ENCODE data around the gene SCAMP1. TPM values are rescaled to one million over a fixed set of nuclear protein-coding genes. Genes with fewer than 3 reads are reported as not detected.
"Not testable (repeated sequence)": the region's sequence is repeated elsewhere in the genome, so short reads cannot be mapped to it uniquely, and the experiment has no call there.

SCAMP1 gene
- total RNA-seq, 2 donors from 2014 or later: 7.6 to 17.7 TPM

- H3K9me3 Mint-ChIP-seq: no peaks in the 10 kb centered on the region
- DNase-seq (ENCODE audit: low spot score in 2 of 2) (no peak), ATAC-seq (no peak)
- peaks cover 0 to 22% of the 10 kb centered on the region in 2 donors for H3K36me3 Mint-ChIP-seq
- no peak overlapping the region for H3K27ac Mint-ChIP-seq
Observed at GRCh38 chr5:78354066-78354670, 6.2 kb upstream of the SCAMP1 start.

GRCh38 chr5:78355561-78355960 is 4.9 kb upstream of the SCAMP1 start:
- Mint-ChIP-seq H3K9me3 (no peaks in the 10 kb centered on the region), H3K36me3 (peaks cover 8 to 32% of the 10 kb centered on the region in 2 donors), H3K27ac (no peak overlapping the region)
- ATAC-seq: no peak
- DNase-seq (ENCODE audit: low spot score in 2 of 2): no peak

GRCh38 chr5:78359455-78359830 is 974 bp upstream of the SCAMP1 start:
- not testable (repeated sequence) for H3K9me3 Mint-ChIP-seq; DNase-seq (ENCODE audit: low spot score in 2 of 2); ATAC-seq
- Mint-ChIP-seq H3K27ac (peak overlapping the region; percentile 95 to 99), H3K36me3 (peaks cover 16 to 40% of the 10 kb centered on the region in 2 donors)

- DNase-seq (ENCODE audit: low spot score in 2 of 2) (no peak), ATAC-seq (peak in 1 of 2 donors; percentile 9)
- peaks cover 16 to 42% of the 10 kb centered on the region in 2 donors for H3K36me3 Mint-ChIP-seq
- H3K9me3 Mint-ChIP-seq: no peaks in the 10 kb centered on the region
- peak overlapping the region; percentile 88 to 95 for H3K27ac Mint-ChIP-seq
Observed at GRCh38 chr5:78360674-78360923, 182 bp downstream of the SCAMP1 start.

DNA sequence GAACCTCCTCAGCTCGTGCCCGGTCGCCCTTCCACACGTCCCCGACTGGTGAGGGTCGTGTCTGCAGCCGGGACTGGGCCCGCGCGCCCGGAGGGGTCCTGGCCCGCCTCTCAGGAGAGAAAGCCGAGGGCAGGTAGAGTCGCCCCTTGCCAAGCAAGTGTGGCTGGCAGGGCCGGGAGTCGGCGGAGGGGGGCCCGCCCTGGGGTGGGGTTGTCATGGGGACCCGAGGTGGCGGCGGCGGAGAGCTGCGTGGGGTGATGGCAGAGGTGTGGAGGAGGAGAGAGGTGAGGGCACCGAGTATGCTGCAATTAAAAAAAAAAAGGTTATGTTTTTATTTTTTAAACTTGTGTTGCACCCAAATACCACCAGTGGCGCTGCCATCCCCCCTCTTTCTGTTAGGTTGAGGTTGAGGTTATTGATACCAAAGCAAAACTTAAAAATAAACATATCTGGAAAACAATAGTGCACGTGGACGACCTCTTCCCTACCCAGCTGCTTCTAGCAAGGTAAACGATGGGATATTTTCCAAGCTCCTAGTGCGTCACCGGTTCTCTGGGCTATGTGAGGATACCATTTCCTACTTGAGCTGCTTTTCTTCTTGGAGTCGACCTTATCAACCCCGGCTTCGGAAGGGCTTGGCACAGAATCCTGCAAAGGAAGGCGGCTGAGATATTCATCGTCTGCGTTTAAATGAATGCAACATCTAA is 660 bp downstream of the SCAMP1 start:
- Mint-ChIP-seq H3K27ac (peak overlapping the region; percentile 95 to 96), H3K9me3 (no peaks in the 10 kb centered on the region), H3K36me3 (peaks cover 16 to 46% of the 10 kb centered on the region in 2 donors)
- DNase-seq (ENCODE audit: low spot score in 2 of 2) (peak in 1 of 2 donors; percentile 50), ATAC-seq (peak; percentile 45 to 46)

- no peaks in the 10 kb centered on the region for H3K9me3 Mint-ChIP-seq
- H3K36me3 Mint-ChIP-seq: peaks cover 16 to 51% of the 10 kb centered on the region in 2 donors
- ATAC-seq: no peak
- DNase-seq (ENCODE audit: low spot score in 2 of 2): no peak
- H3K27ac Mint-ChIP-seq: peak overlapping the region; percentile 95 to 96
Observed at GRCh38 chr5:78361631-78361993, 1.2 kb downstream of the SCAMP1 start.

- Mint-ChIP-seq H3K27ac (no peak overlapping the region), H3K36me3 (peaks cover 16 to 53% of the 10 kb centered on the region in 2 donors), H3K9me3 (no peaks in the 10 kb centered on the region)
- no peak for ATAC-seq
- DNase-seq (ENCODE audit: low spot score in 2 of 2): no peak
Observed at GRCh38 chr5:78362220-78362619, 1.8 kb downstream of the SCAMP1 start.

GRCh38 chr5:78364005-78364404 is 3.6 kb downstream of the SCAMP1 start:
- DNase-seq (ENCODE audit: low spot score in 2 of 2) (no peak), ATAC-seq (no peak)
- H3K27ac Mint-ChIP-seq: no peak overlapping the region
- H3K36me3 Mint-ChIP-seq: peaks cover 16 to 38% of the 10 kb centered on the region in 2 donors
- no peaks in the 10 kb centered on the region for H3K9me3 Mint-ChIP-seq

GRCh38 chr5:78367318-78367991 is 7.0 kb downstream of the SCAMP1 start:
- DNase-seq (ENCODE audit: low spot score in 2 of 2): no peak
- ATAC-seq: peak in 1 of 2 donors; percentile 88
- no peaks in the 10 kb centered on the region for H3K9me3 Mint-ChIP-seq
- H3K36me3 Mint-ChIP-seq: peaks cover 0 to 19% of the 10 kb centered on the region in 2 donors
- no peak overlapping the region for H3K27ac Mint-ChIP-seq

DNA sequence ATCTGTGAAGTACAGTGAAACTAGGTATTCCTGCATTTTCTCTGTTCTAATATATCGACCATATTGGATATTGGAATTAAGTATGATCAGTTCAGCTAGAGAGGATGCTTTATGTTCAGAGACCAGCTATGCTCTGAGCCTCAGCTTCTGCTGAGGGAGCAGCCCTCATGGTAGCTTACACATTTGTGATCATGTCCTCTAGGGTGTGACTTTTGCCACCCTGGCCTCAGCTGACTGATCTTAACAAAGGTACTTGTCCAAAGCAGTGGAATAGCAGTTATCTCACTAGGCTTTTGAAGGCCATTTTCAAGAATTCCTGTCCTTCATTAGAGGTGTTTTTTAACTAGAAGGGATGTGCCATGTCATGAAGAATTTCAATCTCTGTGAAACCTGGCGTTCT is 9.3 kb downstream of the SCAMP1 start:
- ATAC-seq: no peak
- Mint-ChIP-seq H3K27ac (no peak overlapping the region), H3K9me3 (no peaks in the 10 kb centered on the region), H3K36me3 (peaks cover 0 to 19% of the 10 kb centered on the region in 2 donors)
- DNase-seq (ENCODE audit: low spot score in 2 of 2): no peak

GRCh38 chr5:78373231-78373630 is 12.8 kb downstream of the SCAMP1 start:
- H3K27ac Mint-ChIP-seq: no peak overlapping the region
- no peak for DNase-seq (ENCODE audit: low spot score in 2 of 2)
- no peaks in the 10 kb centered on the region for H3K36me3 Mint-ChIP-seq
- no peaks in the 10 kb centered on the region for H3K9me3 Mint-ChIP-seq
- ATAC-seq: no peak

DNA sequence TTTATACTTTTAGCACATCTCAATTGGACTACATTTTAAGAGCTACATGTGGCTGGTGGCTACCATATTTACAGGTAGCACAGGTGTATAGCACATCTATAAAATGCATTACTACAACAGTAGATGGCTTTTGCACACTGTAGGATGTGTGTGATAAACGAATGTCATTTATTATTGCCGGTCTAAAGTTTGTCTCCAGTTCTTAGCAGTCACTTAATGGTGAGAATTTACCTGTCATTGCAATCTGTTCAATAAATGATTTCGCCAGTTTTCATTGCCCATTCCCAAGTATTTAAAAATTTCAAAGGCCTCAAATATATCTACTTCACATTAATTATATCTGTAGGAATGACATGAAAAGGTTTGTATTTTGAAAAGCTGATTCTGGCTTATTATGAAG is 15.9 kb downstream of the SCAMP1 start:
- no peak for ATAC-seq
- no peaks in the 10 kb centered on the region for H3K9me3 Mint-ChIP-seq
- no peak overlapping the region for H3K27ac Mint-ChIP-seq
- DNase-seq (ENCODE audit: low spot score in 2 of 2): no peak
- H3K36me3 Mint-ChIP-seq: peaks cover 0 to 10% of the 10 kb centered on the region in 2 donors

- ATAC-seq (peak; percentile 68 to 99), DNase-seq (ENCODE audit: low spot score in 2 of 2) (no peak)
- H3K36me3 Mint-ChIP-seq: peaks cover 0 to 10% of the 10 kb centered on the region in 2 donors
- no peaks in the 10 kb centered on the region for H3K9me3 Mint-ChIP-seq
- H3K27ac Mint-ChIP-seq: peak overlapping the region in 1 of 2 donors; percentile 31
Observed at GRCh38 chr5:78377056-78377717, 16.8 kb downstream of the SCAMP1 start.

DNA sequence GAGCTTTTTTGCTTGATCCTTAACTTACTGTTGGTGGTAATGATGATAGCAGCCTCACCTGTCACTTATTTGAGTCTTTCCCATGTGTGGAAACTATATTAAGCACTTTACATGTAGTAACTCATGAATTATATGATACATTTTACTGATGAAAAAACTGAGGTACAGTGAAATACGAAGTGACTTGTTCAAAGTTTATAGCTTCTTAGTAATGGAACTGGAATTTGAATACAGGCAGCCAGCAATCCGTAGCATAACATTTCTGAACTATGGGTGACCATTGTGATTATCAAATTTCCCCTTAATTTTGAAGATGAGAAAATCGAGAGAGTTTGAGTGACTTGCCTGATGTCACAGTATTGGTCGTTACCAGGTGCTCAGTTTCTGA is 17.3 kb downstream of the SCAMP1 start:
- DNase-seq (ENCODE audit: low spot score in 2 of 2): no peak
- Mint-ChIP-seq H3K9me3 (no peaks in the 10 kb centered on the region), H3K27ac (no peak overlapping the region), H3K36me3 (peaks cover 0 to 10% of the 10 kb centered on the region in 2 donors)
- no peak for ATAC-seq

- DNase-seq (ENCODE audit: low spot score in 2 of 2) (no peak), ATAC-seq (no peak)
- peaks cover 56 to 60% of the 10 kb centered on the region in 2 donors for H3K36me3 Mint-ChIP-seq
- H3K9me3 Mint-ChIP-seq: peaks cover 27 to 29% of the 10 kb centered on the region in 2 donors
- H3K27ac Mint-ChIP-seq: no peak overlapping the region
Observed at GRCh38 chr5:78387468-78388153, 27.2 kb downstream of the SCAMP1 start.

DNA sequence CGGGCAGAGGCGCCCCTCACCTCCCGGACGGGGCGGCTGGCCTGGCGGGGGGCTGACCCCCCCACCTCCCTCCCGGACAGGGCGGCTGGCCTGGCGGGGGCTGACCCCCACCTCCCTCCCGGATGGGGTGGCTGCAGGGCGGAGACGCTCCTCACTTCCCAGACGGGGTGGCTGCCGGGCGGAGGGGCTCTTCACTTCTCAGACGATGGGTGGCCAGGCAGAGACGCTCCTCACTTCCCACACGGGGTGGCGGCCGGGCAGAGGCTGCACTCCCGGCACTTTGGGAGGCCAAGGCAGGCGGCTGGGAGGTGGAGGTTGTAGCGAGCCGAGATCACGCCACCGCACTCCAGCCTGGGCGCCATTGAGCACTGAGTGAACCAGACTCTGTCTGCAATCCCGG is 30.9 kb downstream of the SCAMP1 start:
- not testable (repeated sequence) for H3K27ac Mint-ChIP-seq; DNase-seq (ENCODE audit: low spot score in 2 of 2)
- peaks cover 17 to 22% of the 10 kb centered on the region in 2 donors for H3K9me3 Mint-ChIP-seq

DNA sequence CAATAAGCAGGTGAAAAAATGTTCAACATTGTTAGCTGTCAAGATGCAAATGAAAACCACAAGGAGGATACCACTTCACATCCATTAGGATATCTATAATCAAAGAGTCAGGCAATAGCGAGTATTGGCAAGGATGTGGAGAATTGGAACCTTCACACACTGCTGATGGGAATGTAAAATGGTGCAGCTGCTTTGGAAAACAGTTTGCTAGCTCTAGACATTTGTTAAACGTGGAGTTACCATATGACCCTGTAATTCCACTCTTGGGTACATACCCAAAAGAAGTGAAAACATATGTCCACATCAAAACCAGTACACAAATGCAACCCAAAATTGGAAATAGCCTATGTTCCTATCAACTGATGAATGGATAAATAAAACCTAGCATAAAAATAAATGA is 37.4 kb downstream of the SCAMP1 start:
- no peak overlapping the region for H3K27ac Mint-ChIP-seq
- no peak for ATAC-seq
- DNase-seq (ENCODE audit: low spot score in 2 of 2): no peak
- H3K9me3 Mint-ChIP-seq: peaks cover 21 to 34% of the 10 kb centered on the region in 2 donors
- H3K36me3 Mint-ChIP-seq: peaks cover 32 to 56% of the 10 kb centered on the region in 2 donors

More for the DNA sequence above, 30.9 kb downstream of the SCAMP1 start:
- not testable (repeated sequence) for ATAC-seq
- H3K36me3 Mint-ChIP-seq: peaks cover 43 to 48% of the 10 kb centered on the region in 2 donors
